Mucosa of rectum (tissue), 2 donors: Measurements from ENCODE around the gene TGM2.

Experiments used
- H3K27ac ChIP-seq, 2 donors: one replicate each; pipeline ENCODE4 v1.7.0; 2013; ENCODE audit warnings: inconsistent platforms in 2 of 2, low read depth in 2 of 2, low read length in 2 of 2
- H3K27me3 ChIP-seq, 2 donors: one replicate each; pipeline ENCODE4 v1.7.0; 2013; ENCODE audit warnings: low read length in 2 of 2; ENCODE audit not compliant: control insufficient read depth in 2 of 2, insufficient read depth in 2 of 2
- H3K36me3 ChIP-seq, 2 donors: one replicate each; pipeline ENCODE4 v1.7.0; 2013; ENCODE audit warnings: low read length in 2 of 2; ENCODE audit not compliant: control insufficient read depth in 2 of 2, insufficient read depth in 2 of 2
- H3K4me1 ChIP-seq, 2 donors: one replicate each; pipeline ENCODE4 v1.7.0; 2013; ENCODE audit warnings: low read length in 2 of 2, mild to moderate bottlenecking in 1 of 2; ENCODE audit not compliant: control insufficient read depth in 2 of 2, insufficient read depth in 2 of 2
- H3K4me3 ChIP-seq, 2 donors: one replicate each; pipeline ENCODE4 v1.7.0; 2013; ENCODE audit warnings: low read length in 2 of 2
- H3K9ac ChIP-seq, 2 donors: one replicate each; pipeline ENCODE4 v1.7.0; 2013; ENCODE audit warnings: low read length in 2 of 2, low read depth in 1 of 2, mild to moderate bottlenecking in 1 of 2
- H3K9me3 ChIP-seq, 2 donors: one replicate each; pipeline ENCODE4 v1.7.0; 2013; ENCODE audit warnings: low read length in 2 of 2; ENCODE audit not compliant: control insufficient read depth in 2 of 2
- donor health status: healthy.
- donor health status: Normal muscosa, but diverticular disease.

The TGM2 gene

GRCh38 chr20:38145729-38146075, 19.4 kb downstream of the TGM2 start:
- Histone ChIP-seq H3K9me3 (no peaks in the 10 kb centered on the region), H3K4me3 (no peak overlapping the region), H3K36me3 (no peaks in the 10 kb centered on the region), H3K9ac (no peak overlapping the region), H3K4me1 (peaks cover 15 to 21% of the 10 kb centered on the region in 2 donors), H3K27me3 (no peaks in the 10 kb centered on the region), H3K27ac (no peak overlapping the region)

- peak overlapping the region; percentile 53 to 73 for H3K27ac ChIP-seq
- H3K36me3 ChIP-seq, result no peaks in the 10 kb centered on the region
- H3K4me3 ChIP-seq, result no peak overlapping the region
- H3K4me1 ChIP-seq, result peaks cover 17 to 22% of the 10 kb centered on the region in 2 donors
- H3K9me3 ChIP-seq, result no peaks in the 10 kb centered on the region
- H3K27me3 ChIP-seq, result no peaks in the 10 kb centered on the region
- H3K9ac ChIP-seq, result no peak overlapping the region
These were observed 19.9 kb downstream of the TGM2 start for GRCh38 chr20:38144974-38145728.

- H3K9ac ChIP-seq, result peak overlapping the region in 1 of 2 donors; percentile 20
- no peak overlapping the region for H3K4me3 ChIP-seq
- peak overlapping the region; percentile 53 to 73 for H3K27ac ChIP-seq
- H3K4me1 ChIP-seq, result peaks cover 19 to 27% of the 10 kb centered on the region in 2 donors
- H3K36me3 ChIP-seq, result no peaks in the 10 kb centered on the region
- no peaks in the 10 kb centered on the region for H3K27me3 ChIP-seq
- H3K9me3 ChIP-seq, result no peaks in the 10 kb centered on the region
These were observed 20.5 kb downstream of the TGM2 start for GRCh38 chr20:38144598-38144973.

GRCh38 chr20:38143646-38144554, 21.2 kb downstream of the TGM2 start:
- peak overlapping the region in 1 of 2 donors; percentile 51 for H3K4me3 ChIP-seq
- H3K36me3 ChIP-seq, result no peaks in the 10 kb centered on the region
- no peaks in the 10 kb centered on the region for H3K27me3 ChIP-seq
- H3K9me3 ChIP-seq, result no peaks in the 10 kb centered on the region
- peaks cover 19 to 27% of the 10 kb centered on the region in 2 donors for H3K4me1 ChIP-seq
- H3K27ac ChIP-seq, result peak overlapping the region; percentile 53 to 73
- peak overlapping the region in 1 of 2 donors; percentile 20 for H3K9ac ChIP-seq

GRCh38 chr20:38143238-38143645, 21.8 kb downstream of the TGM2 start:
- no peaks in the 10 kb centered on the region for H3K27me3 ChIP-seq
- peak overlapping the region; percentile 53 to 73 for H3K27ac ChIP-seq
- peak overlapping the region in 1 of 2 donors; percentile 51 for H3K4me3 ChIP-seq
- H3K9me3 ChIP-seq, result no peaks in the 10 kb centered on the region
- H3K4me1 ChIP-seq, result peaks cover 19 to 27% of the 10 kb centered on the region in 2 donors
- no peak overlapping the region for H3K9ac ChIP-seq
- H3K36me3 ChIP-seq, result no peaks in the 10 kb centered on the region

GRCh38 chr20:38141889-38142494, 23.1 kb downstream of the TGM2 start:
- peaks cover 19 to 27% of the 10 kb centered on the region in 2 donors for H3K4me1 ChIP-seq
- H3K9me3 ChIP-seq, result no peaks in the 10 kb centered on the region
- no peak overlapping the region for H3K4me3 ChIP-seq
- no peak overlapping the region for H3K27ac ChIP-seq
- H3K27me3 ChIP-seq, result no peaks in the 10 kb centered on the region
- no peaks in the 10 kb centered on the region for H3K36me3 ChIP-seq
- H3K9ac ChIP-seq, result no peak overlapping the region

GRCh38 chr20:38141204-38141888, 23.7 kb downstream of the TGM2 start:
- no peak overlapping the region for H3K9ac ChIP-seq
- H3K27me3 ChIP-seq, result no peaks in the 10 kb centered on the region
- H3K9me3 ChIP-seq, result no peaks in the 10 kb centered on the region
- H3K4me3 ChIP-seq, result no peak overlapping the region
- H3K27ac ChIP-seq, result no peak overlapping the region
- no peaks in the 10 kb centered on the region for H3K36me3 ChIP-seq
- peaks cover 19 to 27% of the 10 kb centered on the region in 2 donors for H3K4me1 ChIP-seq

GRCh38 chr20:38139977-38140753, 24.9 kb downstream of the TGM2 start:
- no peak overlapping the region for H3K9ac ChIP-seq
- H3K27ac ChIP-seq, result no peak overlapping the region
- H3K27me3 ChIP-seq, result no peaks in the 10 kb centered on the region
- H3K4me3 ChIP-seq, result no peak overlapping the region
- peaks cover 19 to 27% of the 10 kb centered on the region in 2 donors for H3K4me1 ChIP-seq
- no peaks in the 10 kb centered on the region for H3K36me3 ChIP-seq
- H3K9me3 ChIP-seq, result no peaks in the 10 kb centered on the region

GRCh38 chr20:38139156-38139912, 25.7 kb downstream of the TGM2 start:
- Histone ChIP-seq H3K36me3 (no peaks in the 10 kb centered on the region), H3K27ac (no peak overlapping the region), H3K9me3 (no peaks in the 10 kb centered on the region), H3K4me3 (no peak overlapping the region), H3K9ac (no peak overlapping the region), H3K27me3 (no peaks in the 10 kb centered on the region), H3K4me1 (peaks cover 16 to 19% of the 10 kb centered on the region in 2 donors)
